Stimulated activated CD4-positive, alpha-beta T cell treated with anti-CD3 and anti-CD28 coated beads, Interleukin-15, amount 100 ng/mL, for 48 hours (primary cell): ENCODE measurements around the gene TMEM54.
"Not testable (repeated sequence)": the region's sequence is repeated elsewhere in the genome, so short reads cannot be mapped to it uniquely, and the experiment has no call there.

Source experiments
- DNase-seq, 2 donors: peaks; one replicate each; pipeline ENCODE4 v3.0.0-alpha.2; 2020; ENCODE audit warnings: low read depth in 2 of 2

The TMEM54 gene

GRCh38 chr1:32919811-32920733 lies 18.9 kb upstream of the TMEM54 start:
- DNase-seq: no peak

DNA sequence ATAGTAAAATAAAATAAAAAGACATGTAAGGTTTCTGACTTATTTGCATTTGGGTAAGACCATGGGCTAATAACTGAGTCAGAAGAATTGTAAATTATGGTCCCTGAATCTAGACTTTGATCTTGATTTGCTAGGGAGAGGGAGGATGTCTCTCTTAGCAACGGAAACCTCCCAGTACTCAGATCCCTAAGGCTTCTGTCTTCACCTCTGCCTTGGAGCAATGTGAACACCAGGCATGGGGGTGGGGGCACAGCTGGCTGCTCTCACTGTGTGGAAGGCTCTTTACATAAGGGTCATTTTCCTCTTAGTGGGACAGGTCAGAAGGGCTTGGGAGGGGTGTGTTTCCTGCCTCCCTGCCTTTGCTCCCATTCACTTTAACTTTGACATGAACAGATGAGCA lies 17.0 kb upstream of the TMEM54 start:
- DNase-seq: no peak

GRCh38 chr1:32917521-32917920 lies 16.3 kb upstream of the TMEM54 start:
- DNase-seq: no peak

- DNase-seq: no peak
Measured at GRCh38 chr1:32915766-32916706, 14.8 kb upstream of the TMEM54 start.

DNA sequence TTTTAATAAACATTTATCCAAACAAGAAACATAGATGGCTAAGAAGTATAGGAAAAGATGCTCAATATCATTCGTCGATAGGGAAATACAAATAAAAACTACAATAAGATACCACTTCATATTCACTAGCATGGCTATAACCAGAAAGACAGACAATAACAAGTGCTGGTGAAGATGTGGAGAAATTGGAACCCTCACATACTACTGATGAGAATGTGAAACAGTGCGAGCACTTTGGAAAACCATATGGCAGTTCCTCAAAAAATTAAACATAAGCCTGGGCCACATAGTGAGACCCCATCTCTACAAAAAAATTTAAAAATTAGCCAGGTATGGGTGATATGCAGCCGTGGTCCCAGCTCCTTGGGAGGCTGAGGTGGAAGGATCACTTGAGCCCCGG lies 9.1 kb upstream of the TMEM54 start:
- DNase-seq: no peak

DNA sequence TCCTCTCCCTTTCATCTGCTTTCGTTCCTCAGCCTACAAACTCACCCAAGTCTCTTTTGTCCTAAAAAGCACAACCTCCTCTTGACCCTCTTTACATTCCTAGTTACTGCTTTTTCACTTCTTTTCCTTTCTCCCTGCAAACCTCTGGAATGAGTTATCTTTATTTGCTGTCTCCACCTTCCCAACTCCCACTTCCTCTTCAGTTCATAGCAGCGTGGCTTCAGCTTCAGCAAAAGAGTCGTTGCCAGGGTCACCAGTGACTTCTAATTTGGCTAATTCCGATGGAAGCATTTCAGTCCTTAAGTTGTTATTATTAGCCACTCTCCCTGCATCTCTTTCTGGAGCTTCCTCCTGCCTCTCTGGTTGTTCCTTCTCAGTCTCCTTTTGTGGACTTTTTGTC lies 6.2 kb upstream of the TMEM54 start:
- no peak for DNase-seq

DNA sequence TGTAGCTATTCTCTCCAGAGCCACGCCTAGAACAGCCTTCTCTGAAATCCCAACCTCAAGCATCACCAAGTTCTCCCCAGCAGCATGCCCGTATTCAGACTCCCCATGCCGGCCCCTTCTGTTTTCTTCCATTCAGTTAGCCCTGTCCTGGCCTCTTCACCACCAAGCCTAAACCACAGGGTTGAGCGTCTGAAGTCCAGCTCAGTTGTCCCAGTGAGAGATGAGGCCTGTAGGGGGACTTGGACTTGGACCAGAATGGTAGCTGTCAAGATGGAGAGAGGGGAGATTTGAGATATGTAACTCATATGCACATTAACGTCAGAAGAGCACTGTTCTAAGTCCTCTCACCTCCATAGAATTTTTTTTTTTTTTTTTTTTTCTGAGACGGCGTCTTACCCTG lies 5.5 kb upstream of the TMEM54 start:
- no peak for DNase-seq

- not testable (repeated sequence) for DNase-seq
Measured at GRCh38 chr1:32905588-32905987, 4.4 kb upstream of the TMEM54 start.

DNA sequence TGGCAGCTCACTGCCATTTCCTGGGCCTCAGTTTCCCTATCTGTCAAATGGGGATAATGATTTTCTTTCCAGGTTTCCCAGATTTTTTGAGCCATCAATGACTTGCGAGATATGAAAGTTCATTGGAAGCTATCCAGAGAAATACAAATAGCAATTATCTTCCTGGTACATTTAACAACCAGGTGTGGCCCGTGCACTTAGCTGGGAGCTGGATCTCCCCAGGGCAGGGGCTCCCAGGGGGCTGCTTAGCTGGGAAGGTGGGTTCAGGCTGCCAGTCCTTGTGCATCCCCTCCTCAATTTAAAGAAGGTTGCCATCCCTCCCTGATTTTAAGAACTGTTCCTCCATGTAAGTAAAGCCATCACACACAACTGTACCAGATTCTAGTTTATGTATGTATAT lies 3.6 kb upstream of the TMEM54 start:
- DNase-seq: no peak

DNA sequence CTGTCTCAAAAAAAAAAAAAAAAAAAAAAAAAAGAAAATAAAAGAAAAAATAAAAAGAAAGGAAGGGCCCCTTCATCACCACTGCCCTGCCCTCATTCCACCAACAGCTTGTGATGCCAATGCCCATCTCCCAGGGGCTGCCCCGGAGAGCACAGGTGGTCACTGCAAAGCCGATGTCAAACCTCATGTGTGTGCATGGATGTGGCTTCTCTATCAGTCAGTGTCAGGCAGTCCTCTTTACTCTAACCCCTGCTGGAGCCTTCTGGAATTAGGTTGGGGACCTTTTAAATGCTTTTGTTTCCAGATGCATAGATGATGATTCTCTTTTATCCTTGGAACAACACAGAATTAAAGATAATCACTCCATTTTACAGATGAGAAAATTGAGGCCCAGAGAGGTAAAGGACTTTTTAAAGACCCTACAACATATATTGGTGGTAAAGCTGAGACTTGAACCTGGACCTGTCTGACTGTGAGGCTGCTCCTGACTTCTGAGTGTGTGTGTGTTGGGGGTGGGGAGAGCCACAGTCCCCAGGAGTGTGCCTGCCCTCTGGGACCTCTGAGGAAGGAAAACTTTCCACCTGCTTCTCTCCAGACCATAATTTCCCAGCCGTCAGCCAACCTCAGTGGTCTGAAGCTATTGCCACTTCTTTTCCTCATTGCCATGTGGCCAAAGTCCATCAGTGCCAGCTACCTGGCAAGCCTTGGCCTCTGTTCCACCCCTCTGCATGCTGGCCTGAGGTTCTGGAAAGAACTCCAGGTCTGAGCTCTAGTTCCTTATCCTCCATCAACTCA lies 3.0 kb upstream of the TMEM54 start:
- no peak for DNase-seq

DNA sequence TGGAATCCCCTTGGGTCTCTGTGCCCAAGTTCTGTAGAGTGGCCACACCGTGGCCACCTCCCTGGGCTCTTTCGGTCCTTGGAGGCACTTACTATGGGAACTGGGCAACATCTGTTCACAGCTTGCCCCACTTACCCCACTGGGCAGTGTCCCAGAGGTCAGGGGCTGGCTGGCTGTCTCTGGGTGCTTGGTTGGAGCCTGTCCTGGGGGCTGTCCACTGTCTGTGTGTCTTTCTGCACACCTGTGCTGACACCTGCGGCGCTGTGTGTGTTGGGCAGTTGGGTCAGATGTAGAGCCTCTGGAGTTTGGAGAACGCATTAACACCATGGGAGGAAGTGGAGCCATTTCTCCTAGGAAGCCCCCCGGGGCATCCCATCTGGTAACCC lies 1.3 kb upstream of the TMEM54 start:
- no peak for DNase-seq

GRCh38 chr1:32901823-32902534 lies 790 bp upstream of the TMEM54 start:
- no peak for DNase-seq

DNA sequence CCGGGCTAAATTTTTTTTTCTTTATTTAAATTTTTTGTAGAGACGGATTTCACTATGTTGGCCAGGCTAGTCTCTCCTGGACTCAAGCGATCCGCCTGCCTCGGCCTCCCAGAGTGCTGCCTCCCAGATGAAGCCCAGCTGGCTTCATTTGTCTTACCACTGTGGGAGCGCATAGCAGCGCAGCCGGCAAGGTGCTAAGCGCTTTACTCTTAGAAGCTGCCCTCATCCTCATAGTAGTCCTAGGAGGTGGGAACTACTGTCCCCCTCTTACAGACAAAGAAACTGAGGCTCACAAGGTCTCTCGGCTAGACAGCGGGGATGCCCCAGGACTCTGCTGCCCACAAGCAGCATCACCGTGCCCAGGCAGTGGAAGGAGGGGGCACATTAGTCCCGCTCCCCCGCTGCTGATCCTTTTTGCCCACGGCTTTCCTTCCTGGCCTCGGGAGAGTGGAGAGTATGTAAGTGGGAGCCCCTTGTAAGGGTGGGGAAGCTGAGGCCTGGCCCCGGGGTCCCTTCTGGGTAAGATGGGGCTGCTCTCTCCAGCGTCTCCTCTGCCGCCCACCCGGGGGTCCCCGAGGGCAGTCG lies 726 bp downstream of the TMEM54 start:
- DNase-seq: no peak

GRCh38 chr1:32899586-32900296 lies 1.4 kb downstream of the TMEM54 start:
- no peak for DNase-seq

- DNase-seq: no peak
Measured at GRCh38 chr1:32898958-32899357, 2.2 kb downstream of the TMEM54 start.

- DNase-seq: no peak
Measured at GRCh38 chr1:32898056-32898455, 3.1 kb downstream of the TMEM54 start.

DNA sequence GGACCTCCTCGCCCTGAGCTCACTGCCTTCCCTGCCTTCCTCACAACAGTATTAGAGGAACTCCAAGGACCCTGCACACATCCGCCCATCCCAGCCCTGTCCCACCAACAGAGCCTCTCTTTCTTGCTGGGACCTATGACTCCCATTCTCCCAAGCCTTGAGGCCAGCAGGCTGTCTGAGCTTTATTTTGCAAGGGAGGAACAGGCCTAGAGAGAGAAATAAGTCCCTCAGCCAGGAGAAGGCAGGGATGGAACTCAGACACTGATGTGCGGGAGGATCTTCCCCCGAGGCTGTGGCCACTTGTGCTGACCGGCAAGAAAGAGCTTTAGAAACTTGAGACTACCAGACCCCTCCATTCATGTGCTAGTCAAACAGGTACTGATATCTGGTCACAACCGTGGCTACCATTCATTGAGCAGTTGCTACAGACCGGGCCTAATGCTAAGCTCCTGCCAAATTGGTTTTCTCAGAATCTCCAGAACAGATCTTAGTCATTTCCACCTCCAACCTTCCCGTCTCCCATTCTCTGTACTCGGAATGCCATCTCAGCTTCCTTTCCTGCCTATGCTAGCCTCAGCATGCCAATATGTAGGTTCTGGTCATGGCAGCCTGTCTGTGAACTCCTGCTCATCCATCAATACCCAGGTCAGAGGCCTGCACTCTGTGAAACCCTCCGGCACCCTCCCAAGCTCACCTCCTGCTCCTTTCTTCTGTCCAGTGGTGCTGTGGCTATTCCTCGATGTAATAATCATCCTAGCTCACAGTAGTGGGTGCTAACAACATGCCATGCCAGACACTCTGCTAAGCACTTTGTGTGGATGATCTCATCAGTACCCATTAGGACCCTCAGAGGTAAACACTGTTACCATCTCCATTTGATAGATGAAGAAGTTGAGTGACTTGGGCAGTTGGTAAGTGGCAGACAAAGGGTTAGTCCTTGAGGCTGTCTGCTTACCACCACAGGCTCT lies 3.8 kb downstream of the TMEM54 start:
- DNase-seq: no peak

- DNase-seq: no peak
Measured at GRCh38 chr1:32896451-32896850, 4.7 kb downstream of the TMEM54 start.
